ENCODE results near the gene RAB14. TPM values are rescaled to one million over a fixed set of nuclear protein-coding genes. Genes with fewer than 3 reads are reported as not detected.

The RAB14 gene
- 10 to 100 TPM; 58.4 to 61.0 TPM for total RNA-seq

- Mint-ChIP-seq H3K36me3 (peaks cover 11% of the 10 kb centered on the region), H3K9me3 (no peaks in the 10 kb centered on the region), H3K4me1 (peaks cover 38% of the 10 kb centered on the region), H3K27me3 (no peaks in the 10 kb centered on the region), H3K27ac (peak within 1 kb of the TSS; percentile 91), H3K4me3 (peak within 1 kb of the TSS; percentile 95)
- DNase-seq, result peak; percentile 100
These were observed at the start of gene RAB14 for GRCh38 chr9:121201738-121202533. RAB14 (minus strand) TSS chr9:121201869; CDS start chr9:121193412, 8,457 bp downstream.

- Mint-ChIP-seq H3K27me3 (no peaks in the 10 kb centered on the region), H3K9me3 (no peaks in the 10 kb centered on the region), H3K36me3 (peaks cover 9% of the 10 kb centered on the region), H3K27ac (no peak overlapping the region), H3K4me3 (no peak overlapping the region), H3K4me1 (peaks cover 4% of the 10 kb centered on the region)
- no peak for DNase-seq
These were observed 47.9 kb upstream of the RAB14 start for GRCh38 chr9:121249563-121249962.

- H3K9me3 Mint-ChIP-seq, result peaks cover 6% of the 10 kb centered on the region
- no peaks in the 10 kb centered on the region for H3K4me1 Mint-ChIP-seq
- no peaks in the 10 kb centered on the region for H3K27me3 Mint-ChIP-seq
- H3K4me3 Mint-ChIP-seq, result no peak overlapping the region
- H3K27ac Mint-ChIP-seq, result no peak overlapping the region
- no peak for DNase-seq
- H3K36me3 Mint-ChIP-seq, result peaks cover 13% of the 10 kb centered on the region
These were observed 45.3 kb upstream of the RAB14 start for GRCh38 chr9:121246821-121247561.

DNA sequence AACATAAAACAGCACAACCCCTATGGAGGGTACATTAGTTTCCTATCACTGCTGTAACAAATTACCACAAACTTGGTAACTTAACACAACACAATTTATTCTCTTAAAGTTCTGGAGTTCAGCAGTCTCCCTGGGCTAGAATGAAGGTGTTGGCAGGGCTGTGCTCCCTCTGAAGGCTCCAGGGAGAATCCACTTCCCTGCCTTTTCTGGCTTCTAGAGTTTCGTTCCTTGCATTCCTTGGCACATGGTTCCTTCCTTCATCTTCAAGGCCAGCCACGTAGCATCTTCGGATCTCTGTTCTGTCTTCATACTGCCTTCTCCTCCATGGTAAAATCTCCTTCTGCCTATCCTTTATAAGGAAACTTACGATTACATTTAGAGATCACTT, 41.3 kb upstream of the RAB14 start:
- H3K4me1 Mint-ChIP-seq, result no peaks in the 10 kb centered on the region
- H3K36me3 Mint-ChIP-seq, result peaks cover 7% of the 10 kb centered on the region
- peaks cover 6% of the 10 kb centered on the region for H3K9me3 Mint-ChIP-seq
- H3K4me3 Mint-ChIP-seq, result no peak overlapping the region
- DNase-seq, result no peak
- H3K27ac Mint-ChIP-seq, result no peak overlapping the region
- no peaks in the 10 kb centered on the region for H3K27me3 Mint-ChIP-seq

- Mint-ChIP-seq H3K4me3 (no peak overlapping the region), H3K27ac (no peak overlapping the region), H3K36me3 (peaks cover 7% of the 10 kb centered on the region), H3K4me1 (no peaks in the 10 kb centered on the region), H3K9me3 (peaks cover 6% of the 10 kb centered on the region), H3K27me3 (no peaks in the 10 kb centered on the region)
- DNase-seq, result no peak
These were observed 40.7 kb upstream of the RAB14 start for GRCh38 chr9:121242219-121242958.

DNA sequence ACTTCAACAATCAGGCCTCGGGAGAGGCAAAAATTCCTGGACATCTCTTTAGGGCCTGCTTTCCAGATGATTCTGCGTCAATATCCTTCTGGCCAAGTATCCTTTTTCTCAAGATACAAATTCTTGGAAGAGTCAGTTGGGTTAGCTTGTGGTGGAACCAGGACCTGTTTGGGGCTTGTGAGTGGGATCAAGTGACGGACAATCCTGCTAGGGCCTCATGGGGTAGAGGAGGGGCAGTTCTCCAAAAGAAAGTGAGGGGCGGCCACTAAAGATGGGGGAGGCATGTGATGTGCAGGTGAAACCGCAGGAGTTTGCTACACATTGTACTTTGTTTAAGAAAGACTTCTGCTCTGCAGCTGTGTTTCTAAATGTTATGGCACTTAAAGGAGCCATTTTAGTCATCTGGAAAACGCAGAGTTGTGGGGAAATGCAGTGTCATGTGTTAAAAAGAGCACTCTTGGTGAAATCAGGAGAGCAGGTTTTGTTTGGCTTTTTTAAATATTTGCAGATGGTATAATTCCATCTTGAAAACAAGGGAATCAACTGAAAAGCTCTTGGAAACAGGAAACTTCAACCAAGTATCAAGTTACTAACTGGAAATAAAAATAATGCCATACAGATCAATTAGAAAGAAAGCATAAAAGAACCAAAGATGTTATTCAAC, 38.9 kb upstream of the RAB14 start:
- H3K27ac Mint-ChIP-seq, result no peak overlapping the region
- no peaks in the 10 kb centered on the region for H3K4me1 Mint-ChIP-seq
- DNase-seq, result no peak
- H3K4me3 Mint-ChIP-seq, result no peak overlapping the region
- peaks cover 6% of the 10 kb centered on the region for H3K9me3 Mint-ChIP-seq
- H3K27me3 Mint-ChIP-seq, result no peaks in the 10 kb centered on the region
- peaks cover 8% of the 10 kb centered on the region for H3K36me3 Mint-ChIP-seq

GRCh38 chr9:121239851-121240250, 38.2 kb upstream of the RAB14 start:
- peaks cover 6% of the 10 kb centered on the region for H3K9me3 Mint-ChIP-seq
- DNase-seq, result no peak
- H3K36me3 Mint-ChIP-seq, result peaks cover 8% of the 10 kb centered on the region
- H3K4me3 Mint-ChIP-seq, result no peak overlapping the region
- H3K27me3 Mint-ChIP-seq, result no peaks in the 10 kb centered on the region
- H3K4me1 Mint-ChIP-seq, result no peaks in the 10 kb centered on the region
- H3K27ac Mint-ChIP-seq, result no peak overlapping the region

DNA sequence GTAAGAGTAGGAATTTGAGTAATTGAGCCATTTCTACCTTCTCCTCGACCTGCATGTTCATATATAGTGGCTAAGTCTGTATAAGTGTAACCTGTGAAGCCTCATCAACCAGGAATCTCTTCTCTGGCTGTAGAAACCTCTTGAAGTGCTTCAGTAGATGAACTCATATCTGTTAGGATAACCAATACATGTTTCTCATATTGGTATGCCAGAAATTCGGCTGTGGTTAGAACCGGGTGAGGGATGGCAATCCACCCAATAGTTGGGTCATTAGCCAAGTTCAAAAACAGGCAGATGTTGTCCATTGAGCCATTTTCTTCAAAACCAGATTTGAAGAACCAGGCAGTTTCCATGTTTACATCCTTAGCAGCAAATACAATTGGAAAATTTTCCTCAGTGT, 37.4 kb upstream of the RAB14 start:
- peaks cover 2% of the 10 kb centered on the region for H3K9me3 Mint-ChIP-seq
- H3K36me3 Mint-ChIP-seq, result peaks cover 8% of the 10 kb centered on the region
- H3K4me3 Mint-ChIP-seq, result no peak overlapping the region
- H3K27ac Mint-ChIP-seq, result no peak overlapping the region
- no peaks in the 10 kb centered on the region for H3K4me1 Mint-ChIP-seq
- no peak for DNase-seq
- no peaks in the 10 kb centered on the region for H3K27me3 Mint-ChIP-seq

GRCh38 chr9:121237916-121238315, 36.2 kb upstream of the RAB14 start:
- no peaks in the 10 kb centered on the region for H3K27me3 Mint-ChIP-seq
- no peak overlapping the region for H3K4me3 Mint-ChIP-seq
- no peaks in the 10 kb centered on the region for H3K4me1 Mint-ChIP-seq
- no peaks in the 10 kb centered on the region for H3K9me3 Mint-ChIP-seq
- H3K36me3 Mint-ChIP-seq, result peaks cover 2% of the 10 kb centered on the region
- H3K27ac Mint-ChIP-seq, result no peak overlapping the region
- no peak for DNase-seq

- Mint-ChIP-seq H3K27ac (no peak overlapping the region), H3K4me1 (no peaks in the 10 kb centered on the region), H3K27me3 (no peaks in the 10 kb centered on the region), H3K4me3 (no peak overlapping the region), H3K9me3 (no peaks in the 10 kb centered on the region), H3K36me3 (peaks cover 5% of the 10 kb centered on the region)
- no peak for DNase-seq
These were observed 33.8 kb upstream of the RAB14 start for GRCh38 chr9:121235512-121235911.

GRCh38 chr9:121234832-121235161, 33.1 kb upstream of the RAB14 start:
- H3K27me3 Mint-ChIP-seq, result no peaks in the 10 kb centered on the region
- no peaks in the 10 kb centered on the region for H3K9me3 Mint-ChIP-seq
- no peaks in the 10 kb centered on the region for H3K4me1 Mint-ChIP-seq
- no peak overlapping the region for H3K4me3 Mint-ChIP-seq
- DNase-seq, result no peak
- H3K27ac Mint-ChIP-seq, result no peak overlapping the region
- H3K36me3 Mint-ChIP-seq, result peaks cover 5% of the 10 kb centered on the region

- Mint-ChIP-seq H3K27ac (no peak overlapping the region), H3K9me3 (no peaks in the 10 kb centered on the region), H3K36me3 (peaks cover 5% of the 10 kb centered on the region), H3K4me3 (no peak overlapping the region), H3K4me1 (no peaks in the 10 kb centered on the region), H3K27me3 (no peaks in the 10 kb centered on the region)
- no peak for DNase-seq
These were observed 32.5 kb upstream of the RAB14 start for GRCh38 chr9:121233906-121234831.

DNA sequence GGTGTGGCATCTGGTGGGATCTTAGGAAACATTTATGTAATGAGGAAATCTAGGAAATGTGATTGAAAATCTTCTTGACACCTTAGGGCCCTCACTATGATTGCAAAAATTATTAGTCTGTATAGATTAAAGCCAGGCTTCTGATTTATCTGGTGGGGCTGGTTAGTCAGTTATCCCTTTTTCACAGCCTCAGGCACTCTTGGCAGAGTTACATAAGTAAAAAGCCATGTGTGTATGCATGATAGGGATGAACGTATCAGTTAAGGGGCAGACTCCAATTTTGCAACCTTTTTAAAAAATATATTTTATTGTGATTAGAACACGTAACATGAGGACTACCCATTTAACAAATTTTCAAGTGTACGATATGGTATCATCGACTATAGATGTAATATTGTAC, 30.6 kb upstream of the RAB14 start:
- H3K27ac Mint-ChIP-seq, result no peak overlapping the region
- no peaks in the 10 kb centered on the region for H3K4me1 Mint-ChIP-seq
- H3K4me3 Mint-ChIP-seq, result no peak overlapping the region
- H3K9me3 Mint-ChIP-seq, result no peaks in the 10 kb centered on the region
- H3K27me3 Mint-ChIP-seq, result no peaks in the 10 kb centered on the region
- peaks cover 5% of the 10 kb centered on the region for H3K36me3 Mint-ChIP-seq
- no peak for DNase-seq

DNA sequence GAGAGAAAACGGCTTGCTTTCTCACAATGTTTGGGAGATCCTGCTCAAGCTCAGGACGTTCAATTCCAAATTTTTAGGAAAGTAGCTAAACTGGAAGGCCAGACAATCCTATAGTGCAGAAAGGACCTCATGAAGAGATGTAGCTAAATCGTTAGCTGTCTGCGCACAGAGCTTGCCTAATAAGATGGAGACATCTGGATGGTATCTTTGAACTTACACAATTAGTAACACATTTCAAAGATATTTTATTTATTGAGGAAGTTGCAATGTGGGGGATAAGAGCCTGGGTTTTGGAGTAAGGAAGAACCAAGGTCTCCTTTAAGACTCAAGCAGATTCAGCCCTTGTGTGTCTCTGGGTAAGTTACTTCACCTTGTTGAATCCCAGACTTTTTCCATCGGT, 28.6 kb upstream of the RAB14 start:
- H3K27ac Mint-ChIP-seq, result no peak overlapping the region
- DNase-seq, result no peak

More for the DNA sequence above, 28.6 kb upstream of the RAB14 start:
- Mint-ChIP-seq H3K36me3 (peaks cover 3% of the 10 kb centered on the region), H3K27me3 (no peaks in the 10 kb centered on the region), H3K4me1 (no peaks in the 10 kb centered on the region), H3K4me3 (no peak overlapping the region), H3K9me3 (no peaks in the 10 kb centered on the region)
